AG09309 (cell line): ENCODE results near the gene WDR5B.
"Not testable (repeated sequence)": the region's sequence is repeated elsewhere in the genome, so short reads cannot be mapped to it uniquely, and the experiment has no call there.

Experiments used
- DNase-seq: peaks from one replicate; pipeline ENCODE4 v3.0.0-alpha.2; 2010; ENCODE audit warnings: low read depth
- H3K4me3 ChIP-seq: 2 replicates; pipeline ENCODE4 v1.5.1; 2011; ENCODE audit warnings: mild to moderate bottlenecking, low read depth, low read length, moderate library complexity; ENCODE audit not compliant: control insufficient read depth
- TF ChIP-seq, protein P1 (sequence below): IDR thresholded peaks from 2 replicates; pipeline ENCODE4 v1.5.1; 2011; ENCODE audit warnings: mild to moderate bottlenecking, low read depth, low read length, inconsistent platforms; ENCODE audit not compliant: insufficient read depth, control insufficient read depth; ENCODE audit errors: missing control alignments

The WDR5B gene

DNA sequence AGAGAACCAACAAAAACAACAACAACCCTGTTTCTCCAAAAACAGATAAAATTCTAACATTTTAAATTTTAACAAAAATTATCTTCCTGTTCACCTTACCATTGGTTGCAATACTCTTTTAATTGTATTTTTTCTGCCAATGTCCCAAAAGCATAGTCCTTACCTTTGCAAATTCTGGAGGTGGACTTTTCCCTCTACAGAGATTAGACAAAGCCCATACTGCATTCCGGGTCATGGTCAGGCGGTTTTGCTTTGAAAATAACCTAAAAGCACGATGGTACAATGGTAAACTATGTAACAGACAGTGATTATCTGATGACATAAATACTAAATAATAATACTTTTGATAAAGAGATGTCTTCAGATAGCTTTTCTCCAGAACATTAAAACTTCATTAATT lies 35.5 kb upstream of the WDR5B start:
- no peak for DNase-seq
- no peak overlapping the region for H3K4me3 ChIP-seq
- TF ChIP-seq, protein P1, sequence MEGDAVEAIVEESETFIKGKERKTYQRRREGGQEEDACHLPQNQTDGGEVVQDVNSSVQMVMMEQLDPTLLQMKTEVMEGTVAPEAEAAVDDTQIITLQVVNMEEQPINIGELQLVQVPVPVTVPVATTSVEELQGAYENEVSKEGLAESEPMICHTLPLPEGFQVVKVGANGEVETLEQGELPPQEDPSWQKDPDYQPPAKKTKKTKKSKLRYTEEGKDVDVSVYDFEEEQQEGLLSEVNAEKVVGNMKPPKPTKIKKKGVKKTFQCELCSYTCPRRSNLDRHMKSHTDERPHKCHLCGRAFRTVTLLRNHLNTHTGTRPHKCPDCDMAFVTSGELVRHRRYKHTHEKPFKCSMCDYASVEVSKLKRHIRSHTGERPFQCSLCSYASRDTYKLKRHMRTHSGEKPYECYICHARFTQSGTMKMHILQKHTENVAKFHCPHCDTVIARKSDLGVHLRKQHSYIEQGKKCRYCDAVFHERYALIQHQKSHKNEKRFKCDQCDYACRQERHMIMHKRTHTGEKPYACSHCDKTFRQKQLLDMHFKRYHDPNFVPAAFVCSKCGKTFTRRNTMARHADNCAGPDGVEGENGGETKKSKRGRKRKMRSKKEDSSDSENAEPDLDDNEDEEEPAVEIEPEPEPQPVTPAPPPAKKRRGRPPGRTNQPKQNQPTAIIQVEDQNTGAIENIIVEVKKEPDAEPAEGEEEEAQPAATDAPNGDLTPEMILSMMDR = no peak

DNA sequence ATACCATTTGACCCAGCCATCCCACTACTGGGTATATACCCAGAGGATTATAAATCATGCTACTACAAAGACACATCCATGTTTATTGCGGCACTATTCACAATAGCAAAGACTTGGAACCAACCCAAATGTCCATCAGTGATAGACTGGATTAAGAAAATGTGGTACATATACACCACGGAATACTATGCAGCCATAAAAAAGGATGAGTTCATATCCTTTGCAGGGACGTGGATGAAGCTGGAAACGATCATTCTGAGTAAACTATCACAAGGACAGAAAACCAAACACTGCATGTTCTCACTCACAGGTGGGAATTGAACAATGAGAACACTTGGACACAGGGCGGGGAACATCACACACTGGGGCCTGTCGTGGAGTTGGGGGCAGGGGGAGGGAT lies 32.4 kb upstream of the WDR5B start:
- DNase-seq, H3K4me3 ChIP-seq: not testable (repeated sequence)

DNA sequence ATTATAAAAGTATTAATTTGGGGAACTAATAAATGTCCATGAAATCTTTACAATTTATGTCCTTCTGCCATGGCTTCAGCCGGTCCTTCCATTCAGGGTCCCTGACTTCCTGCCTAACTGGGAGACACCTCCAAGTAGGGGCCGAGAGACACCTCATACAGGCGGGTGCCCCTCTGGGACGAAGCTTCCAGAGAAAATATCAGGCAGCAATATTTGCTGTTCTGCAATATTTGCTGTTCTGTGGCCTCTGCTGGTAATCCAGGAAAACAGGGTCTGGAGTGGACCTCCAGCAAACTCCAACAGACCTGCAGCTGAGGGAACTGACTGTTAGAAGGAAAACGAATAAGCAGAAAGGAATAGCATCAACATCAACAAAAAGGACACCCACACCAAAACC lies 28.6 kb upstream of the WDR5B start:
- not testable (repeated sequence) for DNase-seq

DNA sequence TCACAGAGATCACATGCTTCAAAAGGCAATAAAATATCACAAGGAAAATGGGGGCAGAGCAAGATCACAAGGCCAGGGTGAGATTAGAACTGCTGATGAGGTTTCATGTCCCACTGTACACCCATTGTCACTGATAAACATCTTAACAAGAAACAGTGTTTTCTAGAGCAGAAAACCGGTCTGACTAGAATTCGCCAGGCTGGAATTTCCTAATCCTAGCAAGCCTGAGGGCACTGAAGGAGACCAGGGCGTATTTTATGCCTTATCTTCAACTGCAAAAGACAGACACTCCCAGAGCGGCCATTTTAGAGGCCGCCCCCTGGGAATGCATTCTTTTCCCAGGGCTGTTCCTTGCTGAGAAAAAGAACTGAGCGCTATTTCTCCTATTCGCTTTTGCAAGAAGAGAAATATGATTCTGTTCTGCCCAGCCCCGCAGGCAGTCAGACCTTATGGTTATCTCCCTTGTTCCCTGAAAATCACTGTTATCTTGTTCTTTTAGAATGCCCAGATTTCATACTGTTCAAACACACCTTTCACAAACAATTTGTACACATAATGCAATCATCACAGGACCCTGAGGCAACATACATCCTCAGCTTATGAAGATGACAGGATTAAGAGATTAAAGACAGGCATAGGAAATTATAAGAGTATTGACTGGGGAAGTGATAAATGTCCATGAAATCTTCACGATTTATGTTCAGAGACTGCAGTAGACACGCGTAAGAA lies 28.1 kb upstream of the WDR5B start:
- DNase-seq, H3K4me3 ChIP-seq: not testable (repeated sequence)

More for the DNA sequence above, 28.6 kb upstream of the WDR5B start:
- H3K4me3 ChIP-seq = not testable (repeated sequence)

DNA sequence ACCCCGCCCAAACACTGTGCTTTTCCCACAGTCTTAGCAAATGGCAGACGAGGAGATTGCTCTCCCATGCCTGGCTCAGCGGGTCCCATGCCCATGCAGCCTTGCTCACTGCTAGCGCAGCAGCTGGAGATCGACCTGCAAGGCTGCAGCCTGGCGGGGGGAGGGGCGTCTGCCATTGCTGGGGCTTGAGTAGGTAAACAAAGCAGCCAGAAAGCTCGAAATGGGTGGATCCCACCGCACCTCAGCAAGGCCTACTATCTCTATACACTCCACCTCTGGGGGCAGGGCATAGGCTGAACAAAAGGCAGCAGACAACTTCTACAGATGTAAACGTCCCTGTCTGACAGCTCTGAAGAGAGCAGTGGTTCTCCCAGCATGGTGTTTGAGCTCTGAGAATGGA lies 27.2 kb upstream of the WDR5B start:
- H3K4me3 ChIP-seq = no peak overlapping the region
- TF ChIP-seq, protein P1 = no peak
- no peak for DNase-seq

DNA sequence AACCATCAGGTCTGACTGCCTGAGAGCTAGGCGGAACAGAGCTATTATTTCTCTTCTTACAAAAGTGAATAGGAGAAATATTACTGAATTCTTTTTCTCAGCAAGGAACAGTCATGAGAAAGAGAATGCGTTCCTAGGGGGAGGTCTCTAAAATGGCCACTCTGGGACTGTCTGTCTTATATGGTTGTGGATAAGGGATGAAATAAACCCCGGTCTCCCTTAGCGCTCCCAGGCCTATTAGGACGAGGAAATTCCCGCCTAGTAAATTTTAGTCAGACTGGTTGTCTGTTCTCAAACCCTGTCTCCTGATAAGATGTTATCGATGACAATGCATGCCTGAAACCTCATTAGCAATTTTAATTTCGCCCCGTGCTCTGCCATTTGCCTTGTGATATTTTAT lies 20.1 kb upstream of the WDR5B start:
- no peak for DNase-seq
- TF ChIP-seq, protein P1 = no peak
- no peak overlapping the region for H3K4me3 ChIP-seq

- TF ChIP-seq, protein P1 = no peak
- H3K4me3 ChIP-seq = no peak overlapping the region
- DNase-seq = no peak
These were observed 14.5 kb upstream of the WDR5B start for GRCh38 chr3:122430371-122430770.

GRCh38 chr3:122427857-122428471 lies 12.1 kb upstream of the WDR5B start:
- DNase-seq = no peak
- TF ChIP-seq, protein P1 = no peak
- H3K4me3 ChIP-seq = no peak overlapping the region
